ENCODE data around the gene GLUD1.
"Not testable (repeated sequence)": the region's sequence is repeated elsewhere in the genome, so short reads cannot be mapped to it uniquely, and the experiment has no call there.

The GLUD1 gene
- 161 to 302 (median 217) reads per million in 4 experiments for total RNA-seq

- peak; percentile 85 for DNase-seq
Observed at GRCh38 chr10:87094373-87095235, at the start of gene GLUD1, which contains the start of gene SHLD2. TSS of gene GLUD1 (minus strand) at chr10:87094843. CDS start at chr10:87094769, 74 bp downstream. TSS of gene SHLD2 (plus strand) at chr10:87095206. CDS start at chr10:87151355, 56,149 bp downstream.

GRCh38 chr10:87143109-87143418 is 48.4 kb upstream of the GLUD1 start:
- not testable (repeated sequence) for DNase-seq

GRCh38 chr10:87142230-87143108 is 47.8 kb upstream of the GLUD1 start:
- DNase-seq, result not testable (repeated sequence)

- DNase-seq, result not testable (repeated sequence)
Observed at GRCh38 chr10:87137478-87137877, 42.8 kb upstream of the GLUD1 start.

GRCh38 chr10:87134440-87134839 is 39.8 kb upstream of the GLUD1 start:
- DNase-seq, result not testable (repeated sequence)

GRCh38 chr10:87133936-87134335 is 39.3 kb upstream of the GLUD1 start:
- not testable (repeated sequence) for DNase-seq

GRCh38 chr10:87132176-87132575 is 37.5 kb upstream of the GLUD1 start:
- DNase-seq, result not testable (repeated sequence)

GRCh38 chr10:87127607-87128156 is 33.0 kb upstream of the GLUD1 start:
- DNase-seq, result not testable (repeated sequence)

- not testable (repeated sequence) for DNase-seq
Observed at GRCh38 chr10:87127048-87127447, 32.4 kb upstream of the GLUD1 start.

- not testable (repeated sequence) for DNase-seq
Observed at GRCh38 chr10:87123351-87123750, 28.7 kb upstream of the GLUD1 start.

- DNase-seq, result not testable (repeated sequence)
Observed at GRCh38 chr10:87119029-87119428, 24.4 kb upstream of the GLUD1 start.

GRCh38 chr10:87118122-87118521 is 23.5 kb upstream of the GLUD1 start:
- DNase-seq, result not testable (repeated sequence)

- DNase-seq, result no peak
Observed at GRCh38 chr10:87105446-87106124, 10.9 kb upstream of the GLUD1 start.

- DNase-seq, result not testable (repeated sequence)
Observed at GRCh38 chr10:87104727-87105126, 10.1 kb upstream of the GLUD1 start.

GRCh38 chr10:87101996-87102395 is 7.4 kb upstream of the GLUD1 start:
- DNase-seq, result no peak

GRCh38 chr10:87095236-87095945 is 748 bp upstream of the GLUD1 start:
- peak; percentile 62 for DNase-seq

- DNase-seq, result peak; percentile 30
Observed at GRCh38 chr10:87093632-87094372, 841 bp downstream of the GLUD1 start.

GRCh38 chr10:87092861-87093631 is 1.6 kb downstream of the GLUD1 start:
- no peak for DNase-seq

- DNase-seq, result no peak
Observed at GRCh38 chr10:87092376-87092860, 2.2 kb downstream of the GLUD1 start.

GRCh38 chr10:87090779-87091178 is 3.9 kb downstream of the GLUD1 start:
- DNase-seq, result no peak
